DMS153 treated with DMSO at 0.1 percent for 48 hours (cell line): Measurements from ENCODE around the gene SPATA33.
A peak's percentile ranks its signal among the peaks of the same experiment; 100 is the strongest.
"Not testable (repeated sequence)": the region's sequence is repeated elsewhere in the genome, so short reads cannot be mapped to it uniquely, and the experiment has no call there.

Source experiments
- DNase-seq: peaks from one replicate; lab custom pipeline; 2025; ENCODE audit not compliant: unreplicated experiment; lab: John Stamatoyannopoulos, UW

The SPATA33 gene

GRCh38 chr16:89691231-89691985, 33.8 kb downstream of the SPATA33 start:
- no peak for DNase-seq

- no peak for DNase-seq
These were observed 34.4 kb downstream of the SPATA33 start for GRCh38 chr16:89691986-89692569.

- DNase-seq: no peak
These were observed 35.7 kb downstream of the SPATA33 start for GRCh38 chr16:89693289-89693731.

- DNase-seq: no peak
These were observed 36.5 kb downstream of the SPATA33 start for GRCh38 chr16:89693931-89694783.

GRCh38 chr16:89694784-89695085, 37.1 kb downstream of the SPATA33 start:
- not testable (repeated sequence) for DNase-seq

- DNase-seq: no peak
These were observed 37.6 kb downstream of the SPATA33 start for GRCh38 chr16:89695086-89695874.

- no peak for DNase-seq
These were observed 38.4 kb downstream of the SPATA33 start for GRCh38 chr16:89695875-89696669.

GRCh38 chr16:89696670-89697128, 39.1 kb downstream of the SPATA33 start:
- DNase-seq: no peak

- DNase-seq: no peak
These were observed 39.6 kb downstream of the SPATA33 start for GRCh38 chr16:89697161-89697615.

- no peak for DNase-seq
These were observed 40.1 kb downstream of the SPATA33 start for GRCh38 chr16:89697616-89698331.

- DNase-seq: not testable (repeated sequence)
These were observed 41.1 kb downstream of the SPATA33 start for GRCh38 chr16:89698717-89699116.

- not testable (repeated sequence) for DNase-seq
These were observed 42.0 kb downstream of the SPATA33 start for GRCh38 chr16:89699629-89700099.

- peak; percentile 97 for DNase-seq
These were observed 42.5 kb downstream of the SPATA33 start for GRCh38 chr16:89700100-89700648.

- DNase-seq: peak; percentile 58
These were observed 43.2 kb downstream of the SPATA33 start for GRCh38 chr16:89700649-89701424.

- DNase-seq: peak; percentile 95
These were observed 44.1 kb downstream of the SPATA33 start, which contains the start of gene SPATA2L for GRCh38 chr16:89701425-89702406. TSS of gene SPATA2L (minus strand) at chr16:89701705. CDS start at chr16:89701232, 473 bp downstream.

- no peak for DNase-seq
These were observed 46.6 kb downstream of the SPATA33 start for GRCh38 chr16:89704281-89704680.

- DNase-seq: no peak
These were observed 47.4 kb downstream of the SPATA33 start for GRCh38 chr16:89705006-89705405.
